GM23338 (cell line): ENCODE measurements around the gene ASB2.

Experiments used
- CREB1 ChIP-seq: fragments of 250-450 bp; sonication (Bioruptor Pico); IDR thresholded peaks from 2 replicates; pipeline ENCODE4 v1.5.0; 2020; ENCODE audit warnings: low read depth, mild to moderate bottlenecking, moderate library complexity
- CTCF ChIP-seq, 2 experiments: fragments of 200-600 bp in 1 of 2; sonication (generic) in 1 of 2; conservative IDR thresholded peaks; 2 replicates each; pipeline versions ENCODE4 v1.5.1 to v1.6.1; 2016 to 2017; ENCODE audit warnings: antibody characterized with exemption in 2 of 2, low read depth in 2 of 2, mild to moderate bottlenecking in 2 of 2, moderate library complexity in 1 of 2
- EZH2 ChIP-seq: fragments of 200-600 bp; sonication (generic); IDR thresholded peaks from one replicate; pipeline ENCODE4 v1.8.0; 2017; ENCODE audit warnings: antibody characterized with exemption, mild to moderate bottlenecking, low read depth; ENCODE audit not compliant: unreplicated experiment
- EZH2phosphoT487 ChIP-seq: fragments of 200-600 bp; sonication (generic); IDR thresholded peaks from one replicate; pipeline ENCODE4 v1.8.1; 2018; ENCODE audit warnings: antibody characterized with exemption; ENCODE audit not compliant: unreplicated experiment
- JUNB ChIP-seq: IDR thresholded peaks from one replicate; pipeline ENCODE4 v1.6.1; 2016; ENCODE audit warnings: antibody characterized with exemption; ENCODE audit not compliant: unreplicated experiment
- NANOG ChIP-seq: IDR thresholded peaks from 2 replicates; pipeline ENCODE4 v1.6.1; 2016; ENCODE audit warnings: antibody characterized with exemption, borderline replicate concordance
- POLR2AphosphoS5 ChIP-seq: IDR thresholded peaks from 2 replicates; pipeline ENCODE4 v1.6.1; 2016; ENCODE audit warnings: antibody characterized with exemption, low read depth
- REST ChIP-seq: IDR thresholded peaks from one replicate; pipeline ENCODE4 v1.6.1; 2018; ENCODE audit warnings: antibody characterized with exemption; ENCODE audit not compliant: unreplicated experiment
- STAT1 ChIP-seq: IDR thresholded peaks from one replicate; pipeline ENCODE4 v1.6.1; 2016; ENCODE audit warnings: antibody characterized with exemption; ENCODE audit not compliant: unreplicated experiment
- ZNF331 ChIP-seq: fragments of 250-450 bp; sonication (Bioruptor Pico); IDR thresholded peaks from 2 replicates; pipeline ENCODE4 v1.5.0; 2020; ENCODE audit warnings: low read depth, mild to moderate bottlenecking, moderate library complexity
- ZNF462 ChIP-seq: fragments of 250-450 bp; sonication (Bioruptor Pico); IDR thresholded peaks from 2 replicates; pipeline ENCODE4 v1.5.0; 2020; ENCODE audit warnings: mild to moderate bottlenecking, moderate library complexity

GRCh38 chr14:93974833-93975232 lies 1.5 kb downstream of the ASB2 start:
- TF ChIP-seq CTCF (conservative IDR thresholded peaks at IDR 0.05; ENCODE audit: low read depth in 2 of 2) (no peak), REST (no peak), POLR2AphosphoS5 (no peak), EZH2phosphoT487 (no peak), EZH2 (no peak), JUNB (no peak), NANOG (no peak), ZNF331 (CRISPR knock-in tag) (no peak), STAT1 (no peak), CREB1 (no peak), ZNF462 (CRISPR knock-in tag) (no peak)
